ENCODE measurements around the gene CRTC2.

The CRTC2 gene

GRCh38 chr1:153945795-153946621 lies 12.4 kb downstream of the CRTC2 start:
- no peak for FAIRE-seq

GRCh38 chr1:153945131-153945794 lies 13.1 kb downstream of the CRTC2 start:
- no peak for FAIRE-seq

GRCh38 chr1:153944827-153945117 lies 13.6 kb downstream of the CRTC2 start:
- FAIRE-seq = no peak

GRCh38 chr1:153944005-153944826 lies 14.2 kb downstream of the CRTC2 start:
- no peak for FAIRE-seq

GRCh38 chr1:153942766-153943549 lies 15.5 kb downstream of the CRTC2 start:
- FAIRE-seq = no peak

- no peak for FAIRE-seq
Measured at GRCh38 chr1:153941826-153942725, 16.3 kb downstream of the CRTC2 start.

- FAIRE-seq = no peak
Measured at GRCh38 chr1:153940756-153941155, 17.7 kb downstream of the CRTC2 start.

GRCh38 chr1:153939476-153939875 lies 18.9 kb downstream of the CRTC2 start:
- no peak for FAIRE-seq

- no peak for FAIRE-seq
Measured at GRCh38 chr1:153938996-153939395, 19.4 kb downstream of the CRTC2 start.

GRCh38 chr1:153937331-153937730 lies 21.1 kb downstream of the CRTC2 start:
- FAIRE-seq = no peak

GRCh38 chr1:153936011-153936802 lies 22.2 kb downstream of the CRTC2 start:
- FAIRE-seq = no peak

- FAIRE-seq = no peak
Measured at GRCh38 chr1:153934746-153935145, 23.7 kb downstream of the CRTC2 start.

GRCh38 chr1:153933955-153934354 lies 24.5 kb downstream of the CRTC2 start:
- FAIRE-seq = no peak

GRCh38 chr1:153933430-153933829 lies 25.0 kb downstream of the CRTC2 start:
- no peak for FAIRE-seq

GRCh38 chr1:153932156-153933131 lies 26.0 kb downstream of the CRTC2 start:
- FAIRE-seq = no peak

GRCh38 chr1:153929981-153930948 lies 28.1 kb downstream of the CRTC2 start:
- FAIRE-seq = no peak

- FAIRE-seq = no peak
Measured at GRCh38 chr1:153929426-153929825, 29.0 kb downstream of the CRTC2 start.

GRCh38 chr1:153928791-153929341 lies 29.5 kb downstream of the CRTC2 start:
- FAIRE-seq = no peak

All from islet of Langerhans (tissue), 1 donor.